ENCODE results near the gene SLC25A2.
A peak's percentile ranks its signal among the peaks of the same experiment; 100 is the strongest.
"Not testable (repeated sequence)": the region's sequence is repeated elsewhere in the genome, so short reads cannot be mapped to it uniquely, and the experiment has no call there.

SLC25A2 gene

DNA sequence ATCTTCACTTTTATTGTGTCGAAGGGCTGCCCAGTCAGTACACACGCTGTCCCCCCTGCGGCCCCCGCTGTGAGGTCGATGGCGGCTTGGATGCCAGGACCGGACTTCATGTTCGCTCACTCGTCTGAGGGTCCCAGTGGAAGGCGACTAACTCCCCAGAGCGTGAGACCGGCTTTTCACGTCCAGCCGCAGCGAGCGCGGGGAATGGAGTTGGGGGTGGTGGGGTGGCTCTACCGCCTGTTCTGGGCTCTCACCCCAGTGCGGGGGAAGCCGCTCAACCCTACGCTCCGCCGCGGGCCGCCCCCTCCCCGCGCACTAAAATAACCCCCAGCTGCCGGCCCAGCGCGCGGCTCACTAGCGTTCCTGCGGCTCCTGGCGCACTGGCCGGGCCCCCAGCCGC lies at the start of gene SLC25A2:
SLC25A2 (minus strand) TSS at position 294 of the 400 bp plus-strand sequence; CDS start at position 110, 184 bp downstream.
- DNase-seq (ENCODE audit: low read depth) = no peak

DNA sequence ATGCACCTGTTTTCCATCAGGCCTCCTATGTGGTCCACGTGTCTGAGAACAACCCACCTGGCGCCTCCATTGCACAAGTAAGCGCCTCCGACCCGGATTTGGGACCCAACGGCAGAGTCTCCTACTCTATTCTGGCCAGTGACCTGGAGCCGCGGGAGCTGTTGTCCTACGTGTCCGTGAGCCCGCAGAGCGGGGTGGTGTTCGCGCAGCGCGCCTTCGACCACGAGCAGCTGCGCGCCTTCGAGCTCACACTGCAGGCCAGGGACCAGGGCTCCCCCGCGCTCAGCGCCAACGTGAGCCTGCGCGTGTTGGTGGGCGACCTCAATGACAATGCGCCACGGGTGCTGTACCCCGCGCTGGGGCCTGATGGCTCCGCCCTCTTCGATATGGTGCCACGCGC lies 47.7 kb upstream of the SLC25A2 start:
- DNase-seq (ENCODE audit: low read depth) = no peak

DNA sequence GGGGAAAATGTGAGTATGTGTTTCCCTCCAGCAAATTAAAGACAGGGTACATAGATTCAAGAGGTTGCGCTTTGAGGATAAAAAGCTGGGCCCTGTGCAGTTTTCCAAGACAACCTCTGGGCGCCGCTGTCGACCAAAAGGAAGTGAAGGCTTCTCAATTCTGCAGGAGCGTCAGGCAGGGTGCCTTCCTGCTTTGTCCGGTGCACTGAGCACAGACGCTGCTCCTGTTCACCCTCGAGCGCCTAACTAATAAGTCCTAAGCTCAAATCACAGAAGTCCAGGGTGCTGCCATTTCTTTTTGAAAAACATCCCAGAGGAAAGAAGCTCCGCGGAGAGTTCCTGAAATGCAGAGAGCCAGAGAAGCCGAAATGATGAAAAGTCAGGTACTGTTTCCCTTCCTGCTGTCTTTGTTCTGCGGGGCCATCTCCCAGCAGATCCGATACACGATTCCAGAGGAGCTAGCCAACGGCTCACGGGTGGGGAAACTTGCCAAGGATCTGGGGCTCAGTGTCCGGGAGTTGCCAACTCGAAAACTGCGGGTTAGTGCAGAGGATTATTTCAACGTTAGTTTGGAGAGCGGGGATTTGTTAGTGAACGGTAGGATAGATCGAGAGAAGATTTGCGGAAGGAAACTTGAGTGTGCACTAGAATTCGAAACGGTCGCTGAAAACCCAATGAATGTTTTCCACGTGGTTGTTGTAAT lies 46.2 kb upstream of the SLC25A2 start, which contains the start of gene PCDHGB1:
PCDHGB1 (plus strand) TSS at position 183 of the 703 bp plus-strand sequence; CDS start at position 345, 162 bp downstream.
- peak; percentile 45 for DNase-seq (ENCODE audit: low read depth)

DNA sequence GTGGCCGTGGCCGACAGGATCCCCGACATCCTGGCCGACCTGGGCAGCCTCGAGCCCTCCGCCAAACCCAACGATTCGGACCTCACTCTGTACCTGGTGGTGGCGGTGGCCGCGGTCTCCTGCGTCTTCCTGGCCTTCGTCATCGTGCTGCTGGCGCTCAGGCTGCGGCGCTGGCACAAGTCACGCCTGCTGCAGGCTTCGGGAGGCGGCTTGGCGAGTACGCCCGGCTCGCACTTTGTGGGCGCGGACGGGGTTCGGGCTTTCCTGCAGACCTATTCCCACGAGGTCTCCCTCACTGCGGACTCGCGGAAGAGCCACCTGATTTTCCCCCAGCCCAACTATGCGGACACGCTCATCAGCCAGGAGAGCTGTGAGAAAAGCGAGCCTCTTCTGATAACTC lies 42.2 kb upstream of the SLC25A2 start:
- not testable (repeated sequence) for DNase-seq (ENCODE audit: low read depth)

DNA sequence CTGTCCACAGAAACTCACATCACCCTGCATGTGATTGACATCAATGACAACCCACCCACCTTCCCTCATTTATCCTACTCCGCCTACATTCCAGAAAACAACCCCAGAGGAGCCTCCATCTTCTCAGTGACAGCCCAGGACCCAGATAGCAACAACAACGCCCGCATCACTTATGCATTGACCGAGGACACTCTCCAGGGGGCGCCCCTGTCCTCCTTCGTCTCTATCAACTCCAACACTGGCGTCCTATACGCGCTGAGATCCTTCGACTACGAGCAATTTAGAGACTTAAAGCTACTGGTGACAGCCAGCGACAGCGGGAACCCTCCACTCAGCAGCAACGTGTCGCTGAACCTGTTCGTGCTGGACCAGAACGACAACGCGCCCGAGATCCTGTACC lies 41.5 kb upstream of the SLC25A2 start:
- no peak for DNase-seq (ENCODE audit: low read depth)

DNA sequence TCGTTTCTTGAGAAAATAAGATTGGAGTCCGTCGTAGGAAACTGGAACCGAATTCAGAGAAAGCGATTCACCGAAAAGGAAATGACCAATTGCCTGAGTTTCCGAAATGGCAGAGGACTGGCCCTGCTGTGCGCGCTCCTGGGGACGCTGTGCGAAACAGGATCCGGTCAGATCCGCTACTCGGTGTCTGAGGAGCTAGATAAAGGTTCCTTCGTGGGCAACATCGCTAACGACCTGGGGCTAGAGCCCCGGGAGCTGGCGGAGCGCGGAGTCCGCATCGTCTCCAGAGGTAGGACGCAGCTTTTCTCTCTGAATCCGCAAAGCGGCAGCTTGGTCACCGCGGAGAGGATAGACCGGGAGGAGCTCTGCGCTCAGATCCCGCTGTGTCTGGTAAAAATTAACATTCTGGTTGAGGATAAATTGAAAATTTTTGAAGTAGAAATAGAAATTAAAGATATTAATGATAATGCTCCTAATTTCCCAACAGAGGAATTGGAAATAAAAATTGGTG lies 40.2 kb upstream of the SLC25A2 start:
- no peak for DNase-seq (ENCODE audit: low read depth)

DNA sequence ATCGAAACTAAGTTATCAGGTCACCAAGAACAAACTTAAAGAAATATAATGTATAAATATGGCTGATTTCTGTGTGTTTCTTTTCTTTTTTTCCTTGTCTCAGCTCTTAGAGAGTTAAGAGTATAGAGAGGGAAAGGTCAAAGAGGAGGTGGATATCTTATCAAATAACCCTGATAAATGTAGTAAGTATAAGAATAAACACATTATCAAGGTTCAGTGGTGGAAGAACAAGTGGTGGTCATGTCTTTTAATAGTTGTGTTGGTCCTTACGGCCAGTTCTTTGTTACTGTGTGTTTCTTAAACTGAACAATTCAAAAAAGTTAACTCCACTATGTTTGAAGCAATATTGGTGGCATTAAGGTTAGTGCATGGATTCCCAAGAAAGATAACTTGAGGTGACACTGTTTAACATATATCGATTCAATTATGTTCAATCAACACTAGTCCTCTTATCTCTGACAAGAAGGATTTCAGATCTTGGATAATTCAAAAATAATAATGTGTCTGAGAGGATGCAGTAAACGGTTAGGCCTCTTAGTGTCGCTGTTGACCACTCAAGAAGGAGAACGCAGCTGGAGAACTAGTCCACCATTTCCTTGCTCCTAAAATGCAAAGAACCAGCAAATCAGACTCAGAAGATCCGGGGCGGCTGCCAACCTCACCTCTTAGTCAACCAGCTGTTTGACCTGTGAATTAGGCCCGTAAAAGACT lies 39.5 kb upstream of the SLC25A2 start, which contains the start of gene PCDHGA3:
PCDHGA3 (plus strand) TSS at position 588 of the 711 bp plus-strand sequence. CDS start 205 bp downstream, outside the sequence.
- DNase-seq (ENCODE audit: low read depth) = peak; percentile 51

DNA sequence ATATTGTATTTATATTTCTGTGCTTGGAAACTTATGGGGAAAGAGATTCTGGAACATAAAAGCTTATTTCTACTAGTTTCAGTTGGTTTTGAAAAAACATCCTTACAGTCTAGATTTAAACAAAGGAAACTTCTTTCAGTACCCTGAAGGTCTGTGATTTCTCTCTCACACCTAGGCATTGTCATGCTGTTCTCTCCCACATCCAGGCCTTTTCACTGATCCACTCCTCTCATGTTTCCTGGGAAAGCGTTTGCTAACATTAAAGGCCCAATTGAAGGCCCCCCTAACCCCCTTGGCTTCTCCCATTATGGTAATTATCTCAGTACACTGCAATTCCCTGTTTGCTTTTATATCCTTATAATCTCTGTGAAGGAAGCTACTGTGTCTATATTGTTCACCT lies 38.9 kb upstream of the SLC25A2 start:
- no peak for DNase-seq (ENCODE audit: low read depth)

DNA sequence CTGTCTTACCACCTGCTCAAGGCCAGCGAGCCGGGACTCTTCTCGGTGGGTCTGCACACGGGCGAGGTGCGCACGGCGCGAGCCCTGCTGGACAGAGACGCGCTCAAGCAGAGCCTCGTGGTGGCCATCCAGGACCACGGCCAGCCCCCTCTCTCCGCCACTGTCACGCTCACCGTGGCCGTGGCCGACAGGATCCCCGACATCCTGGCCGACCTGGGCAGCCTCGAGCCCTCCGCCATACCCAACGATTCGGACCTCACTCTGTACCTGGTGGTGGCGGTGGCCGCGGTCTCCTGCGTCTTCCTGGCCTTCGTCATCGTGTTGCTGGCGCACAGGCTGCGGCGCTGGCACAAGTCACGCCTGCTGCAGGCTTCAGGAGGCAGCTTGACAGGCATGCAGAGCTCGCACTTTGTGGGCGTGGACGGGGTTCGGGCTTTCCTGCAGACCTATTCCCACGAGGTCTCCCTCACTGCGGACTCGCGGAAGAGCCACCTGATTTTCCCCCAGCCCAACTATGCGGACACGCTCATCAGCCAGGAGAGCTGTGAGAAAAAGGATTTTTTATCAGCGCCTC lies 37.0 kb upstream of the SLC25A2 start:
- not testable (repeated sequence) for DNase-seq (ENCODE audit: low read depth)

DNA sequence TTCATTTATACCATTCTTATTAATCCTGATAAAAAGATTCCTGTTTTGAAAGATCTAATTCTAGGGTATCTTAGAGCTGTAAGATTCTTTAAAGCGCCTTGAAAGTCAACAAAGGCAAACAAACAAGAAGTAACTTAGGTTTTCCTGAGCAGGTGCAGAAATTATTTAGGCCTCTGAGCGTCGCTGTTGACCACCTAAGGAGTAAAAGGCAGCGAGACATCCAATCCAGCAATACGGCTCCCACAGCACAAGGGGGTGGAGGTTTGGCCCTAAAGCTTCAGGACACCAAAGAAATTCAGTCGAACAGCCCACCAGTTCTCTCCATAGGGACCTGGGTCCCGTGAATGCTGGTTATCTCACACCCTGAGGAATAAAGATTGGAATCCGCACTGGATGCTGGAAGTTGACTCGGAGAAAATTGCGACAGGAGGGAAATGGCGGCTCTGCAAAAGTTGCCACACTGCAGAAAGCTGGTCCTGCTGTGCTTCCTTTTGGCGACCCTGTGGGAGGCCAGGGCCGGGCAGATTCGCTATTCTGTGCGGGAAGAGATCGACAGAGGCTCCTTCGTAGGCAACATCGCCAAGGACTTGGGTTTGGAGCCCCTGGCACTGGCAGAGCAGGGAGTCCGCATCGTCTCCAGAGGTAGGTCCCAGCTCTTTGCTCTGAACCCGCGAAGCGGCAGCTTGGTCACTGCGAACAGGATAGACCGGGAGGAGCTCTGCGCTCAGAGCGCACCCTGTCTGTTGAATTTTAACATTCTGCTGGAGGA lies 34.9 kb upstream of the SLC25A2 start, which contains the start of gene PCDHGA2:
PCDHGA2 (plus strand) TSS at position 223 of the 769 bp plus-strand sequence.
- peak; percentile 43 for DNase-seq (ENCODE audit: low read depth)

DNA sequence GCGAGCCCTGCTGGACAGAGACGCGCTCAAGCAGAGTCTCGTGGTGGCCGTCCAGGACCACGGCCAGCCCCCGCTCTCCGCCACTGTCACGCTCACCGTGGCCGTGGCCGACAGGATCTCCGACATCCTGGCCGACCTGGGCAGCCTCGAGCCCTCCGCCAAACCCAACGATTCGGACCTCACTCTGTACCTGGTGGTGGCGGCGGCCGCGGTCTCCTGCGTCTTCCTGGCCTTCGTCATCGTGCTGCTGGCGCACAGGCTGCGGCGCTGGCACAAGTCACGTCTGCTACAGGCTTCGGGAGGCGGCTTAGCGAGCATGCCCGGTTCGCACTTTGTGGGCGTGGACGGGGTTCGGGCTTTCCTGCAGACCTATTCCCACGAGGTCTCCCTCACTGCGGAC lies 28.7 kb upstream of the SLC25A2 start:
- not testable (repeated sequence) for DNase-seq (ENCODE audit: low read depth)

DNA sequence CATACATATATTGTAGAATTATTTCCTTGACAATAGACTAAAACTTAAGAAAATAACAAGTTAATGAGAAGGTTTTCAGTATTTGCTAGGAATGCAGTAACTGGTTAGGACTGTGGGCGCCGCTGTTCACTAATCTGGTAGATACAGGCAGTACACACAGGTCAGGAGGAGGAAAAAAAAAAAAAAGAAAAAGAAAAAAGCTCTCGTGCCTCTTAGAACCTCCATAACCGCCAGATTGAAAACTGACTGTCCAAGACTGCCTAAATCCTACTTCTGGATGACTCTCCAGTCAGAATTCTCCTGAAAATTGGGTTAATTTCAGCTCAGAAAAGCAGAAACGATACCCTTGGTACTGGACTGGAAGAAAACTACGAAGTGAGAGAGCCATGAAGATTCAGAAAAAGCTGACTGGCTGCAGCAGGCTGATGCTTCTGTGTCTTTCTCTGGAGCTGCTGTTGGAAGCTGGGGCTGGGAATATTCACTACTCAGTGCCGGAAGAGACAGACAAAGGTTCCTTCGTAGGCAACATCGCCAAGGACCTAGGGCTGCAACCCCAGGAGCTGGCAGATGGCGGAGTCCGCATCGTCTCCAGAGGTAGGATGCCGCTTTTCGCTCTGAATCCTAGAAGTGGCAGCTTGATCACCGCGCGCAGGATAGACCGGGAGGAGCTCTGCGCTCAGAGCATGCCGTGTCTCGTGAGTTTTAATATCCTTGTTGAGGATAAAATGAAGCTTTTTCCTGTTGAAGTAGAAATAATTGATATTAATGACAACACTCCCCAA lies 26.6 kb upstream of the SLC25A2 start, which contains the start of gene PCDHGA1:
PCDHGA1 (plus strand) TSS at position 216 of the 782 bp plus-strand sequence.
- DNase-seq (ENCODE audit: low read depth) = peak; percentile 59

DNA sequence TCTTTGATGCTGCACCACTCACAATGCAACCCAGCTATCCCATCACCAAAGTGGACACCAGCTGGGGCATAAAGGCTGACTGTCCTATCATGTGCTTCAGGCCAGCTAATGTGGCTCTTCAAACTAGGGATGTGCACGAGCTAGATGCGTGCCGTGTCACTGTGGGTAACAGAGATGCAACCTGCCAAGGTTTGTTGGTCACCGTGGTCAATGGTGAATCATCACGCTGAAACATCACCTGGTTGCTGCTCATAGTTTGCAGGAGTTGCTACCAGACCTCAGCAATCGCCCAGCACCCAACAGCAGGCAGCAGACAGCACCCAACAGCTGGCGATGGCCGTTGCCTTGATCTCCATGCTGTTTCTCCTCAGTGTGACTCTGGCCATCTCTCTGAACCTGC lies 24.4 kb upstream of the SLC25A2 start:
- no peak for DNase-seq (ENCODE audit: low read depth)

DNA sequence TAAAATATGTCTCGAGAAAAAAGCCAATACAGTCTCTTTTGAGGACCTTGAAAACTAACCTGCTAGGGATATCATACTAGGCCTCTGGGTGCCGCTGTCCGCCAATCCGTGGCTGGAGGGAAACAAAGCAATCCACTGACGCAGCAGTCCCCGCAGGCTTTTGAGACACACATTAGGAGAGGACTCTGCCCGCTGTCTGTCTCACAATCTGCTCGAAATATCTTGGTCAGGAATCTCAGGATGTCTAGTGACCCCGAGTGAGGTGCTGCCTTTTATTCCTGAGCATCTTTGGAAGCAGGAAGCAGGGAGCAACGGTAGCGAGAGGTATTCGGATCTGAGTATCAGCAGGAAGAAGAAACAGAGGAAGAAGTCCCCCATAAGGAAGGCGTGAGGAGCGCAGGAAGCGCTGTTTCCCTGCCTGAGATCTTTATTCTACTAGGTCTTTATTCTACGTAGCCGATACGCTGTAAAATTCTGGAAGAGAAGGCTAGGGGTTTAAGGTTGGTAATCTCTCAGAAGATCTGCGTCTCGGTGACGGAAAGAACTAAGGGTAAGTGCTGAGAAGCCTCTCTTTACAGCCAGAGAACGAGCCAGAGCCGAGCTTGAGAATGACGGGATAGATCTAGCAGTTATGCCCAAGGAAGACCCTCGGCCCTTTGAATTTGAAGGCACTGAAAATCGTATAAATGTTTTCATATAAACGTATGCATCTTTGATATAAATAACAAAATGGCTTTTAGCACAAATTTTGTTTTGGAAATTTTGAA lies 22.4 kb upstream of the SLC25A2 start:
- DNase-seq (ENCODE audit: low read depth) = peak; percentile 68

DNA sequence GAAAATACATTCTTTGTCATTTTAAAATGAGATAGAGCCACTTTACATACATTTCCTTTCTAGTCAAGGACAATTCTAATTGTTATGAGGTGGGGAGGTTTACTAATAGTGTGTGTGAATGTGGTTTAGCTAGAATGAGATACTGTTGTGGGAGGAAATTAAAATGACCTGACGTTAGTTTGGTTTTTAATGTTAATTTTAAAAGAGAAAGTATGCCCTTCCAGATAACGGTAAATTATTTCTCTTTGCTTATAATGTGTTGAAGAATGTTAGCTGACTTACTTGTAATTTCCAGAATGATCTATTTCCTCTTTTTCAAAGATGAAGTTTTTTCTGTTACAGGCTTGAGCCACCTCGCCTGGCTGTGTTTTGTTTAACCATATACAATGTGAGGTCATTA lies 18.4 kb upstream of the SLC25A2 start:
- no peak for DNase-seq (ENCODE audit: low read depth)

DNA sequence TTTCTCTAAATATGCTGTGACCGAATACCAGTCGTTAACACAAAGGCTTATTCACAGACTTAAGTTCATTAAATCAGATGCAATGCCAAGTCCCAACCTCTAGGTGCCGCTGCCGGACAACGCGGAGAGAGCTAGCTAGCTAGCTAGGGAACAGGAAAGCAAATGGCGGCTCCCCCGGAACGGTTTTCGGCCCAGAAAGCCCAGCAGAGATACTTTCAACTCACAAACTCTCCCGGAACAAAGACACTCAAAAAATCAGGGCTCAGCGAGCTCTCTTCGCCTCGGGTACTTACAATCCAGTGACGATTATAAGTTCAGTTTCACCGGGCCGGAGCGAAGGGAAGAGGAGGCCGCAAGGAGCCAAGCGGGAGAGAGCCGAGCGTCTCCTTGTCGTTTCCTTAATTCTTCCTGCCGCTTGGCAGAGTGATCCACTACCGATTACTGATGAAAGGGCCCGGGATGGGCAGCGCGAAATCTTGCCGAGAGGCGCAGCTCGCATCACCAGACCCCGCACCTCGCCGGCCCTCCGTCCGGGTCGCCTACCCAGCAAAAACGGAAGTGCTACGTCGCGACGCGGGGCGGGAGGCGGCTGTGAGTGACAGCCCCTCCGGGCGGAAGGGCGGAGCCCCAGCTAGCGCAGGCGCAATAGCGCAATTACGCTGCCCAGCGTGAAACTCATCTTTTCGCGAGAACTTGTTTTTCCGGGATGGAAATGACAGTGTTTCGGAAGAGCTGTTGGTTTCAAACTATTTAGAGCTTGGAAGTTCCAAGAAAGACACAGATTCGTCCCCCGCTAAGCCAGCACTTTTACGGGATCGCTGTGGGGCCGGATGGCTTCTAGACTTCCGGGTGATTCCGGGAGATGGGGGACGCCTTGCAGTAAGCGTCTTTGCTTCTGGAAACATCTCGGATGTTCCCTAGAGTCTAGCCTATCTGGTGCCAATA lies 16.6 kb upstream of the SLC25A2 start, which contains the start of gene TAF7:
TAF7 (minus strand) TSS at position 560 of the 945 bp plus-strand sequence. CDS start 740 bp downstream, outside the sequence.
- peak; percentile 91 for DNase-seq (ENCODE audit: low read depth)

DNA sequence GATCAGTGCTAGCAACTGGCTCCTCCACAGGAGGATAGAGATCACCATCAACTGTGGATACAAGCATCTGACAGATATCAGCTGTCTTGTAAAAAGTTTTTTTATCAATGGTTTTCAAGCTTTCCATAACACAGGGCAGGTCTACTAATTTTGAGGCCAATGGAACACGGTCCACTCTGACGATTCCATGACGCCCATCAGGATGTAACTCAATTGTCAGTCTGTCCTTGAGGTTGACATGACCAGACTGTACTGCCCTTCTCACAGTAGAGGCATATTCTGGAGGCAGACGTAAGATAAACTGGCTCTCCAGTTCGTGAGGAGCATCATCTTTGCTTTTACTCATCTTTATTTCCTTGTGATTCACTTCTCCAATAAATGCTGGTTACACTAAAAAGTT lies 15.8 kb upstream of the SLC25A2 start:
- DNase-seq (ENCODE audit: low read depth) = no peak

DNA sequence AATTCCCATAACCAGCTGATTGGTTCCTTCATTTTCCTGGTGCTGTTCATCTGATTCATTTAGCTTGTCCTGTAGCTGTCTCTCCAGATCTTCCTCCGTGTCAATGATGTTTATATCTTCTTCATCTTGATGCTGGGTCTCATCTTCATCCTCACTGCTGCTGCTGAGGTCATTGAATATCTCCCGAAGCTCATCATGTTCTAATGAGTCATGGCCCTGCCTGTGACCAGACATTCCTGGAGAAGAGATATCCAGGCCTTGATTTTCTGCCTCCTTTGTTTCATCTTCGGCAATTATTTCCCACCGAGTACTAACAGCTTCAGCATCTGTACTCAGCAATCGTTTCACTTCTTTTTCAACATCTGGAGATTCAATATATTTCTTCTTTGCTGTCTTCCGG lies 15.4 kb upstream of the SLC25A2 start:
- no peak for DNase-seq (ENCODE audit: low read depth)

DNA sequence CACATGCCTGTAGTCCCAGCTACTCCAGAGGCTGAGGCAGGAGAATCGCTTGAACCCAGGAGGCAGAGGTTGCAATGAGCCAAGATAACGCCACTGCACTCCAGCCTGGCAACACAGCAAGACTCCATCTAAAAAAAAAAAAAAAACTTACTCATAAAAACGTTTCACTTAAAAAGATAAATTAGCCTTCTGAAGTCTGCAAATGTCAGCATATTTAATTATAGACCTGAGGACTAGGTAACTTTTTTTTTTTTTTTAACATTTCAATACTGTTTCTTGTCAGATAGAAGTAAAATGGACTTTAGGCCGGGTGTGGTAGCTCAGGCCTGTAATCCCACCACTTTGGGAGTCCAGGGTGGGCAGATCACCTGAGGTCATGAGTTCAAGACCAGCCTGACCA lies 13.1 kb upstream of the SLC25A2 start:
- DNase-seq (ENCODE audit: low read depth) = not testable (repeated sequence)
